Loucy (cell line): ENCODE data around the gene SMOC1.

Experiments
- EZH2phosphoT487 ChIP-seq: fragments of 200-600 bp; IDR thresholded peaks from 2 replicates; pipeline ENCODE4 v1.6.1; 2018; ENCODE audit warnings: antibody characterized with exemption, mild to moderate bottlenecking, moderate library complexity, borderline replicate concordance
- TF ChIP-seq, protein P1 (sequence below): fragments of 200-600 bp; sonication (generic); conservative IDR thresholded peaks from 2 replicates; pipeline ENCODE4 v1.5.1; 2014; ENCODE audit warnings: mild to moderate bottlenecking, antibody characterized with exemption, low read length

GRCh38 chr14:69896080-69896479 lies 16.9 kb downstream of the SMOC1 start:
- TF ChIP-seq, protein P1, sequence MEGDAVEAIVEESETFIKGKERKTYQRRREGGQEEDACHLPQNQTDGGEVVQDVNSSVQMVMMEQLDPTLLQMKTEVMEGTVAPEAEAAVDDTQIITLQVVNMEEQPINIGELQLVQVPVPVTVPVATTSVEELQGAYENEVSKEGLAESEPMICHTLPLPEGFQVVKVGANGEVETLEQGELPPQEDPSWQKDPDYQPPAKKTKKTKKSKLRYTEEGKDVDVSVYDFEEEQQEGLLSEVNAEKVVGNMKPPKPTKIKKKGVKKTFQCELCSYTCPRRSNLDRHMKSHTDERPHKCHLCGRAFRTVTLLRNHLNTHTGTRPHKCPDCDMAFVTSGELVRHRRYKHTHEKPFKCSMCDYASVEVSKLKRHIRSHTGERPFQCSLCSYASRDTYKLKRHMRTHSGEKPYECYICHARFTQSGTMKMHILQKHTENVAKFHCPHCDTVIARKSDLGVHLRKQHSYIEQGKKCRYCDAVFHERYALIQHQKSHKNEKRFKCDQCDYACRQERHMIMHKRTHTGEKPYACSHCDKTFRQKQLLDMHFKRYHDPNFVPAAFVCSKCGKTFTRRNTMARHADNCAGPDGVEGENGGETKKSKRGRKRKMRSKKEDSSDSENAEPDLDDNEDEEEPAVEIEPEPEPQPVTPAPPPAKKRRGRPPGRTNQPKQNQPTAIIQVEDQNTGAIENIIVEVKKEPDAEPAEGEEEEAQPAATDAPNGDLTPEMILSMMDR, result no peak
- TF ChIP-seq EZH2phosphoT487, result no peak
